Lower leg skin (tissue), 4 donors: ENCODE data around the gene EVI2A. TPM values are rescaled to one million over a fixed set of nuclear protein-coding genes. Genes with fewer than 3 reads are reported as not detected.

Experiments
- DNase-seq, 2 donors: peaks; one replicate each; pipeline ENCODE4 v3.0.0-alpha.2; 2019; ENCODE audit warnings: low spot score in 2 of 2
- H3K4me3 ChIP-seq: fragments of 200-600 bp; sonication (generic); 2 replicates; pipeline ENCODE4 v1.5.1; 2017; ENCODE audit warnings: mild to moderate bottlenecking, low read depth; ENCODE audit not compliant: poor library complexity, severe bottlenecking
- CTCF ChIP-seq, 3 donors: fragments of 450-650 bp; IDR thresholded peaks; one replicate each; pipeline ENCODE4 v1.5.1; 2016; ENCODE audit warnings: antibody characterized with exemption in 3 of 3, mild to moderate bottlenecking in 3 of 3, moderate library complexity in 2 of 3
- POLR2A ChIP-seq, 2 donors: fragments of 450-650 bp; IDR thresholded peaks; one replicate each; pipeline ENCODE4 v1.6.1; 2016 to 2017; ENCODE audit warnings: antibody characterized with exemption in 2 of 2, mild to moderate bottlenecking in 1 of 2, moderate library complexity in 1 of 2
- WGBS, 2 donors: methylation state at CpG; one replicate each; pipeline ENCODE4 v1.1.5; 2018; 5-methylcytosine and 5-hydroxymethylcytosine counted together
- intact Hi-C: fragments of 100-400 bp; cut with DNase I; formaldehyde crosslinking; loops from one replicate; pipeline ENCODE4 v1.15.0; 2023; ENCODE audit warnings: low total_unique reads
- total RNA-seq, 4 donors: library from RNA; depleted of rRNA; stranded (reverse); fragments of >200 nt; gene quantifications; one replicate each; pipeline ENCODE4 v1.1.0, GENCODE V29; 2016

EVI2A gene
- total RNA-seq, result 1 to 10 TPM; 1.2 to 4.0 (median 2.0) TPM

GRCh38 chr17:31321481-31321880 lies at the start of gene EVI2A:
TSS of gene EVI2A (minus strand) at chr17:31321622. CDS start at chr17:31319013, 2,609 bp downstream.
- no peak for DNase-seq
- TF ChIP-seq POLR2A (IDR thresholded peaks at IDR 0.05) (no peak), CTCF (IDR thresholded peaks at IDR 0.05) (no peak)
- intact Hi-C loops, result no loop called here
- H3K4me3 ChIP-seq, result no peak within 1 kb of the TSS
- 68% methylated on average over 3 of the region's 3 CpGs for WGBS, 2 donors

GRCh38 chr17:31369266-31369665 lies 47.8 kb upstream of the EVI2A start:
- no peak overlapping the region for H3K4me3 ChIP-seq
- intact Hi-C loops, result no loop called here
- DNase-seq, result no peak
- no peak for TF ChIP-seq POLR2A (IDR thresholded peaks at IDR 0.05)
- TF ChIP-seq CTCF (IDR thresholded peaks at IDR 0.05), result no peak

GRCh38 chr17:31366088-31366487 lies 44.7 kb upstream of the EVI2A start:
- TF ChIP-seq POLR2A (IDR thresholded peaks at IDR 0.05) (no peak), CTCF (IDR thresholded peaks at IDR 0.05) (no peak)
- intact Hi-C loops, result no loop called here
- no peak for DNase-seq
- H3K4me3 ChIP-seq, result no peak overlapping the region
- 94 to 96% methylated on average over 4 of the region's 4 CpGs for WGBS, 2 donors

- intact Hi-C loops, result no loop called here
- 97 to 98% methylated on average over 6 of the region's 6 CpGs for WGBS, 2 donors
- no peak for TF ChIP-seq CTCF (IDR thresholded peaks at IDR 0.05)
- no peak for TF ChIP-seq POLR2A (IDR thresholded peaks at IDR 0.05)
- no peak overlapping the region for H3K4me3 ChIP-seq
- DNase-seq, result no peak
These were observed 42.6 kb upstream of the EVI2A start for GRCh38 chr17:31364012-31364411.

GRCh38 chr17:31357839-31358394 lies 36.5 kb upstream of the EVI2A start:
- 79 to 84% methylated on average over 3 of the region's 3 CpGs for WGBS, 2 donors
- DNase-seq, result no peak
- no peak overlapping the region for H3K4me3 ChIP-seq
- no peak for TF ChIP-seq CTCF (IDR thresholded peaks at IDR 0.05)
- no peak for TF ChIP-seq POLR2A (IDR thresholded peaks at IDR 0.05)
- intact Hi-C loops, result no loop called here

GRCh38 chr17:31357091-31357490 lies 35.7 kb upstream of the EVI2A start:
- DNase-seq, result no peak
- intact Hi-C loops, result no loop called here
- WGBS, 2 donors, result 65 to 72% methylated on average over 2 of the region's 2 CpGs
- TF ChIP-seq POLR2A (IDR thresholded peaks at IDR 0.05) (no peak), CTCF (IDR thresholded peaks at IDR 0.05) (no peak)
- no peak overlapping the region for H3K4me3 ChIP-seq
